ENCODE measurements around the gene TFAM.

- TF ChIP-seq EZH2phosphoT487 (IDR thresholded peaks at IDR 0.05; ENCODE audit: insufficient read depth, low read depth) (no peak), EZH2 (IDR thresholded peaks at IDR 0.05; ENCODE audit: insufficient read depth, poor library complexity, severe bottlenecking) (no peak)
These were observed 35.2 kb upstream of the TFAM start for GRCh38 chr10:58350023-58350422.
